Measurements from ENCODE around the gene TMEM131L. TPM values are rescaled to one million over a fixed set of nuclear protein-coding genes. Genes with fewer than 3 reads are reported as not detected.

The TMEM131L gene
- total and polyA plus RNA-seq, 12 donors: 2.7 to 33.6 (median 18.5) TPM

GRCh38 chr4:153480704-153481103 is 14.5 kb downstream of the TMEM131L start:
- no peak overlapping the region for H3K27ac ChIP-seq

GRCh38 chr4:153481478-153481877 is 15.3 kb downstream of the TMEM131L start:
- H3K27ac ChIP-seq: no peak overlapping the region
- H3K9me3 ChIP-seq: no peaks in the 10 kb centered on the region
- intact Hi-C loops (cut with DNase I): loop anchor here in 5 of 10 donors (5.0 to 10.0 kb wide), 4 partner anchors 36 to 86 kb away; no protein-coding TSS in a partner anchor
- H3K4me1 ChIP-seq: peaks cover 5 to 69% (median 33%) of the 10 kb centered on the region in 9 donors
- 98% methylated on average over 9 of the region's 9 CpGs for WGBS, 2 donors
- TF ChIP-seq, protein P1, sequence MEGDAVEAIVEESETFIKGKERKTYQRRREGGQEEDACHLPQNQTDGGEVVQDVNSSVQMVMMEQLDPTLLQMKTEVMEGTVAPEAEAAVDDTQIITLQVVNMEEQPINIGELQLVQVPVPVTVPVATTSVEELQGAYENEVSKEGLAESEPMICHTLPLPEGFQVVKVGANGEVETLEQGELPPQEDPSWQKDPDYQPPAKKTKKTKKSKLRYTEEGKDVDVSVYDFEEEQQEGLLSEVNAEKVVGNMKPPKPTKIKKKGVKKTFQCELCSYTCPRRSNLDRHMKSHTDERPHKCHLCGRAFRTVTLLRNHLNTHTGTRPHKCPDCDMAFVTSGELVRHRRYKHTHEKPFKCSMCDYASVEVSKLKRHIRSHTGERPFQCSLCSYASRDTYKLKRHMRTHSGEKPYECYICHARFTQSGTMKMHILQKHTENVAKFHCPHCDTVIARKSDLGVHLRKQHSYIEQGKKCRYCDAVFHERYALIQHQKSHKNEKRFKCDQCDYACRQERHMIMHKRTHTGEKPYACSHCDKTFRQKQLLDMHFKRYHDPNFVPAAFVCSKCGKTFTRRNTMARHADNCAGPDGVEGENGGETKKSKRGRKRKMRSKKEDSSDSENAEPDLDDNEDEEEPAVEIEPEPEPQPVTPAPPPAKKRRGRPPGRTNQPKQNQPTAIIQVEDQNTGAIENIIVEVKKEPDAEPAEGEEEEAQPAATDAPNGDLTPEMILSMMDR (IDR thresholded peaks at IDR 0.05): no peak
- H3K27me3 ChIP-seq: no peaks in the 10 kb centered on the region
- DNase-seq (no peak), ATAC-seq (no peak)
- no peak overlapping the region for H3K4me3 ChIP-seq
- H3K36me3 ChIP-seq: peaks cover 0 to 13% (median 0%) of the 10 kb centered on the region in 9 donors

More at GRCh38 chr4:153480704-153481103, 14.5 kb downstream of the TMEM131L start:
- H3K4me3 ChIP-seq: no peak overlapping the region
- DNase-seq: no peak
- H3K9me3 ChIP-seq: no peaks in the 10 kb centered on the region
- ATAC-seq: no peak
- peaks cover 5 to 61% (median 26%) of the 10 kb centered on the region in 9 donors for H3K4me1 ChIP-seq
- intact Hi-C loops (cut with DNase I): loop anchor here in 5 of 10 donors (5.0 to 10.0 kb wide), 4 partner anchors 37 to 87 kb away; no protein-coding TSS in a partner anchor
- TF ChIP-seq, protein P1 (IDR thresholded peaks at IDR 0.05): no peak
- H3K36me3 ChIP-seq: peaks cover 0 to 18% (median 0%) of the 10 kb centered on the region in 9 donors
- no peaks in the 10 kb centered on the region for H3K27me3 ChIP-seq
- WGBS, 2 donors: 85 to 91% methylated on average over 5 of the region's 5 CpGs

DNA sequence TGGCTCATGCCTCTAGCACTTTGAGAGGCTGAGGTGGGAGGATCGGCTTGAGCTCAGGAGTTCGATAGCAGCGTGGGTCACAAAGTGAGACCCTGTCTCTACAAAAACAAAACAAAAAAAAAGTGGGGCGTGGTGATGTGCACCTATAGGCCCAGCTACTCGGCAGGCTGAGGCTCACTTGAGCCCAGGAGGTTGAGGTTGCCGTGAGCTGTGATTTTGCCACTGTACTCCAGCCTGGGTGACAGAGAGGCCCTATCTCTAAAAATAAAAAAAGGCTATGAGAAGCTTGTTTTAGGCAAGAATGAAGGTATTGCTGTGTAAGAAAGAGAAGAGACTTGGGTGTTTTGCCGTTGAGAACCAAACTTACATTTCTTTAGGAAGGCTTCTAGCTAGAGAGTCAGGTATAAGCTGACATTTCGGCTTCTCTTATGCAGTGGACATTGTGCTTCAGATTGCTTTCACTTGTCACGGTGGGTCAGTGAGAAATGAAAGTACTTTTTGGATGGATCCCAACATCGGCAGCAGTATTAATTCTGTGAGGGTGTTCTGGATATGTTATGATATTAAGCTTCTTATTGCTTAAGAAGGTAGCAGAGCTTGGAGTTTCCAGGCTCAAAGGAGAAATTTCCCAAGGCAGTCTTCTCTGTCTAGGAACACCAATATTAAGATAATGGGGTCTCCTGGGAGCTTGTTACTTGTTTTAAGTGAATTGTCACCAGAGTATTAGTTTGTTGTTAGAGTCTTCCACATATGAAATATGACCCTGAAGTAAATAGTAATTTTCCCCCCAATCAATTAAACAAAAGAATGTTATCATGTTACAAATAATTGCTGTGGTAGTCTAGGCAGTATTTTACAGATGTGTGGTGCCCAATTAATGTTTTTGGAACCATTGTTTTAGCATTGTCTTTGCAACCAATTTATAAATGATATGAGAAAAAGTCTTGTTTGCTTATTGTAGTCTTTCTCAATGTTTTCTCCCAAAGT is 17.6 kb downstream of the TMEM131L start:
- Histone ChIP-seq H3K36me3 (peaks cover 0 to 12% (median 0%) of the 10 kb centered on the region in 9 donors), H3K4me1 (peaks cover 14 to 72% (median 56%) of the 10 kb centered on the region in 9 donors), H3K27ac (peak overlapping the region in 9 of 10 donors; percentile 12 to 74 (median 68)), H3K9me3 (no peaks in the 10 kb centered on the region), H3K4me3 (peak overlapping the region in 8 of 10 donors; percentile 3 to 33 (median 16)), H3K27me3 (no peaks in the 10 kb centered on the region)
- intact Hi-C loops (cut with DNase I): loop anchor here in 5 of 10 donors (5.0 to 10.0 kb wide), 4 partner anchors 34 to 84 kb away; no protein-coding TSS in a partner anchor
- ATAC-seq (peak in 1 of 8 donors; percentile 21), DNase-seq (peak in 1 of 2 donors; percentile 19)
- TF ChIP-seq, protein P1 (IDR thresholded peaks at IDR 0.05): no peak
- 41 to 46% methylated on average over 10 of the region's 10 CpGs for WGBS, 2 donors

DNA sequence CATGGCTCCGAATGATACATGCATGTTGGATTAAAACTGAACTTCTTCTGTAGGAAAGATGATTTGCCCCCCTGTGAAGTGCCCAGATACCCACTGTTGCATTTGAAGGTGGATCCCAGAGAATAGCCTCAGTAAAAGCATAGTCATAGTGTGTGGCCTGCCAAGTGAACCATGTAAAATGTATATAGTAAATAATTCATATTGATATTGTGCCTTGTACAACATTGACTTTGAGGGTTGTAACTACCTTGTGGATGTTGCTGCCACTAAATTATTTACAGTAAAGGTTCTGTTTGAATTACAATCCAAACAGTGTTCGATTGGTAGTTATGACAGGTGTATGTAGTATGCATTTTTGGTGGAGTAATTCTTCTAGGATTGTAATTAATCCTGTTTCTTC is 19.2 kb downstream of the TMEM131L start:
- H3K4me3 ChIP-seq: no peak overlapping the region
- peaks cover 0 to 8% (median 0%) of the 10 kb centered on the region in 9 donors for H3K36me3 ChIP-seq
- no peak for DNase-seq
- H3K4me1 ChIP-seq: peaks cover 16 to 74% (median 64%) of the 10 kb centered on the region in 9 donors
- intact Hi-C loops (cut with DNase I): loop anchor here in 4 of 10 donors (5.0 to 10.0 kb wide), 4 partner anchors 49 to 79 kb away; no protein-coding TSS in a partner anchor
- no peaks in the 10 kb centered on the region for H3K9me3 ChIP-seq
- no peak for ATAC-seq
- TF ChIP-seq, protein P1 (IDR thresholded peaks at IDR 0.05): no peak
- no peaks in the 10 kb centered on the region for H3K27me3 ChIP-seq
- WGBS, 2 donors: 97 to 98% methylated on average over 2 of the region's 2 CpGs
- peak overlapping the region in 6 of 10 donors; percentile 75 to 86 (median 82) for H3K27ac ChIP-seq
